Neuronal stem cell (in vitro differentiated cells): ENCODE data around the gene ZPR1. TPM values are rescaled to one million over a fixed set of nuclear protein-coding genes. Genes with fewer than 3 reads are reported as not detected.

Experiments used
- DNase-seq: peaks from one replicate; pipeline ENCODE4 v3.0.0-alpha.2; 2013; ENCODE audit warnings: low spot score
- H2AFZ ChIP-seq: one replicate; pipeline ENCODE4 v1.6.1; 2013; ENCODE audit warnings: mild to moderate bottlenecking, low read length, inconsistent platforms
- H2AK5ac ChIP-seq: 2 replicates; pipeline ENCODE4 v1.6.1; 2013; ENCODE audit warnings: low read depth, mild to moderate bottlenecking, inconsistent platforms, low read length, moderate library complexity, mixed read lengths
- H2BK120ac ChIP-seq: 2 replicates; pipeline ENCODE4 v1.6.1; 2013; ENCODE audit warnings: low read depth, mild to moderate bottlenecking, inconsistent platforms, low read length, moderate library complexity, mixed read lengths
- H2BK12ac ChIP-seq: one replicate; pipeline ENCODE4 v1.6.1; 2013; ENCODE audit warnings: low read length, inconsistent platforms
- H2BK15ac ChIP-seq: 2 replicates; pipeline ENCODE4 v1.6.1; 2013; ENCODE audit warnings: mild to moderate bottlenecking, low read length, inconsistent platforms, mixed read lengths
- H2BK5ac ChIP-seq: one replicate; pipeline ENCODE4 v1.6.1; 2013; ENCODE audit warnings: inconsistent platforms, mild to moderate bottlenecking, low read length, moderate library complexity
- H3K14ac ChIP-seq: one replicate; pipeline ENCODE4 v1.6.1; 2013; ENCODE audit warnings: low read length, inconsistent platforms
- H3K18ac ChIP-seq: 2 replicates; pipeline ENCODE4 v1.6.1; 2013; ENCODE audit warnings: low read length, inconsistent platforms
- H3K23ac ChIP-seq: 2 replicates; pipeline ENCODE4 v1.6.1; 2013; ENCODE audit warnings: low read depth, mild to moderate bottlenecking, mixed read lengths, low read length, inconsistent platforms; ENCODE audit not compliant: poor library complexity
- H3K27ac ChIP-seq: replicated peaks from 3 replicates; pipeline ENCODE4 v1.5.1; 2013; ENCODE audit warnings: low read length, inconsistent platforms
- H3K27me3 ChIP-seq, 3 experiments: 2 replicates each; pipeline ENCODE4 v1.6.1; 2013; ENCODE audit warnings: low read length in 3 of 3, mild to moderate bottlenecking in 2 of 3, inconsistent platforms in 1 of 3, low read depth in 1 of 3, mixed read lengths in 1 of 3, moderate library complexity in 1 of 3; ENCODE audit not compliant: control insufficient read depth in 3 of 3, insufficient read depth in 3 of 3
- H3K36me3 ChIP-seq, 2 donors: replicated peaks in 1 of 2; 2 replicates each; pipeline ENCODE4 v1.6.1; 2013; ENCODE audit warnings: low read length in 2 of 2; ENCODE audit not compliant: control insufficient read depth in 2 of 2, insufficient read depth in 2 of 2
- H3K4ac ChIP-seq: 2 replicates; pipeline ENCODE4 v1.6.1; 2013; ENCODE audit warnings: inconsistent platforms, mild to moderate bottlenecking, low read length, moderate library complexity
- H3K4me1 ChIP-seq, 2 donors: 1 replicate in 1 of 2; 2 replicates in 1 of 2; pipeline ENCODE4 v1.6.1; 2013; ENCODE audit warnings: low read length in 2 of 2, low read depth in 1 of 2; ENCODE audit not compliant: control insufficient read depth in 2 of 2, insufficient read depth in 1 of 2
- H3K4me2 ChIP-seq: one replicate; pipeline ENCODE4 v1.6.1; 2013; ENCODE audit warnings: mild to moderate bottlenecking, low read length, inconsistent platforms; ENCODE audit not compliant: insufficient read depth, poor library complexity, severe bottlenecking
- H3K4me3 ChIP-seq, 2 donors: 2 replicates each; pipeline ENCODE4 v1.5.1; 2013; ENCODE audit warnings: low read length in 2 of 2, mild to moderate bottlenecking in 2 of 2, inconsistent platforms in 1 of 2, moderate library complexity in 1 of 2
- H3K79me1 ChIP-seq: one replicate; pipeline ENCODE4 v1.6.1; 2013; ENCODE audit warnings: low read depth, mild to moderate bottlenecking, inconsistent platforms, low read length, moderate library complexity
- H3K9ac ChIP-seq: one replicate; pipeline ENCODE4 v1.6.1; 2013; ENCODE audit warnings: mild to moderate bottlenecking, low read depth, low read length, inconsistent platforms; ENCODE audit not compliant: poor library complexity
- H3K9me3 ChIP-seq, 2 donors: replicated peaks in 1 of 2; 2 replicates each; pipeline versions ENCODE3 to v1.6.1; 2013; ENCODE audit warnings: low read length in 2 of 2, mild to moderate bottlenecking in 2 of 2, inconsistent platforms in 1 of 2, low read depth in 1 of 2, mixed read lengths in 1 of 2, moderate library complexity in 1 of 2; ENCODE audit not compliant: control insufficient read depth in 2 of 2, insufficient read depth in 1 of 2
- H4K8ac ChIP-seq: one replicate; pipeline ENCODE4 v1.6.1; 2013; ENCODE audit warnings: low read depth, mild to moderate bottlenecking, inconsistent platforms, low read length, moderate library complexity
- H4K91ac ChIP-seq: one replicate; pipeline ENCODE4 v1.6.1; 2013; ENCODE audit warnings: low read length, low read depth, mild to moderate bottlenecking, inconsistent platforms; ENCODE audit not compliant: poor library complexity
- WGBS, 2 donors: extraction: QIAGEN DNeasy Blood & Tissue Kit; methylation state at CpG; one replicate each; pipeline ENCODE4 v1.1.7; 2013; ENCODE audit warnings: missing lambda C conversion rate in 2 of 2, mixed read lengths in 1 of 2; ENCODE audit not compliant: insufficient read length in 2 of 2, insufficient replicate concordance in 1 of 2; ENCODE audit errors: extremely low coverage in 2 of 2; 5-methylcytosine and 5-hydroxymethylcytosine counted together
- polyA plus RNA-seq, 2 experiments: library from polyadenylated mRNA; stranded (reverse); fragments of 200-250 nt; gene quantifications; one replicate each; pipeline ENCODE4 v1.2.3, GENCODE V29; 2013

ZPR1 gene, protein sequence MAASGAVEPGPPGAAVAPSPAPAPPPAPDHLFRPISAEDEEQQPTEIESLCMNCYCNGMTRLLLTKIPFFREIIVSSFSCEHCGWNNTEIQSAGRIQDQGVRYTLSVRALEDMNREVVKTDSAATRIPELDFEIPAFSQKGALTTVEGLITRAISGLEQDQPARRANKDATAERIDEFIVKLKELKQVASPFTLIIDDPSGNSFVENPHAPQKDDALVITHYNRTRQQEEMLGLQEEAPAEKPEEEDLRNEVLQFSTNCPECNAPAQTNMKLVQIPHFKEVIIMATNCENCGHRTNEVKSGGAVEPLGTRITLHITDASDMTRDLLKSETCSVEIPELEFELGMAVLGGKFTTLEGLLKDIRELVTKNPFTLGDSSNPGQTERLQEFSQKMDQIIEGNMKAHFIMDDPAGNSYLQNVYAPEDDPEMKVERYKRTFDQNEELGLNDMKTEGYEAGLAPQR
- 20.9 TPM for polyA plus RNA-seq (2013, experiment 1 of 2)
- polyA plus RNA-seq (2013, experiment 2 of 2), result 21.9 TPM

DNA sequence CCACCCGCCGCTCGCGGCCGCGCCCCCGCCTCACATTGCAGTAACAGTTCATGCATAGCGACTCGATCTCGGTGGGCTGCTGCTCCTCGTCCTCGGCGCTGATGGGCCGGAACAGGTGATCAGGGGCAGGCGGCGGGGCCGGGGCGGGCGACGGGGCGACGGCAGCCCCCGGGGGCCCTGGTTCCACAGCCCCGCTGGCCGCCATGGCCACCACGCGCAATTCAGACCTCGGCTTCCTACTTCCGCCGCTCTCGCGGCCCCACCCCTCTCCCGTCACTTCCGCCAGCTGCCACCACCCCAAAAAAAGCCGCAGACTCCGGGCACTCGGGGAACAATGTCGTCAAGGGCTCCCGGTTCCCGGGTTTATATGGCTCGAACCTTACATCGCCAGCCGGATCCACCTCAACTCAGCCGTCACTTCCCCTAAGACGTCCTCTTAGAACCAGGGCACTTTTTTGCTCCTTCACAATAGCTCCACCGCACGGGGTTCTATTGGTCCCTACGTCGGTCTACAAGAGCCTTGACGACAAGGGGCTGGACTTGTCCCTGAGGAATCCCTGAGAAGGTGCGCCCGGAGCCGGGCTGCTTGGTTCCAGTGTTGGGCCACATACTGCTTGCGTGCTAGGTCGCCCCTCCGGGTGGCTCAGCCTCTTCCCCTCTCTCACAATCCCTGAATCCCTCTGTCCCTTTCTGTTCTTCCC is at the start of gene ZPR1:
Gene ZPR1, minus strand, starts transcription at position 238 of the 701 bp plus-strand sequence. Its CDS starts 33 bp downstream, at position 205.
- H3K4me1 ChIP-seq, result peaks cover 8 to 17% of the 10 kb centered on the region in 2 donors
- H2BK15ac ChIP-seq, result no peak within 1 kb of the TSS
- peak within 1 kb of the TSS; percentile 86 for H2AFZ ChIP-seq
- H3K9ac ChIP-seq, result peak within 1 kb of the TSS; percentile 85
- DNase-seq, result peak; percentile 51
- peak within 1 kb of the TSS; percentile 57 for H2AK5ac ChIP-seq
- no peak within 1 kb of the TSS for H3K4ac ChIP-seq
- peak within 1 kb of the TSS; percentile 92 for H3K4me2 ChIP-seq
- H3K4me3 ChIP-seq, result peak within 1 kb of the TSS; percentile 58 to 90
- no peak within 1 kb of the TSS for H4K91ac ChIP-seq
- H3K14ac ChIP-seq, result no peak within 1 kb of the TSS
- H2BK5ac ChIP-seq, result peak within 1 kb of the TSS; percentile 4
- WGBS, 2 donors, result no CpG with 5 or more reads among the region's 56 CpGs
- H3K27ac ChIP-seq, result no peak within 1 kb of the TSS
- no peak within 1 kb of the TSS for H3K23ac ChIP-seq
- no peaks in the 10 kb centered on the region for H3K9me3 ChIP-seq
- no peak within 1 kb of the TSS for H2BK12ac ChIP-seq
- peaks cover 25 to 42% of the 10 kb centered on the region in 2 donors for H3K36me3 ChIP-seq
- no peak within 1 kb of the TSS for H2BK120ac ChIP-seq
- H3K27me3 ChIP-seq, result peaks cover 0 to 12% (median 3%) of the 10 kb centered on the region in 3 experiments
- H4K8ac ChIP-seq, result no peak within 1 kb of the TSS
- no peaks in the 10 kb centered on the region for H3K79me1 ChIP-seq
- H3K18ac ChIP-seq, result peak within 1 kb of the TSS; percentile 60

DNA sequence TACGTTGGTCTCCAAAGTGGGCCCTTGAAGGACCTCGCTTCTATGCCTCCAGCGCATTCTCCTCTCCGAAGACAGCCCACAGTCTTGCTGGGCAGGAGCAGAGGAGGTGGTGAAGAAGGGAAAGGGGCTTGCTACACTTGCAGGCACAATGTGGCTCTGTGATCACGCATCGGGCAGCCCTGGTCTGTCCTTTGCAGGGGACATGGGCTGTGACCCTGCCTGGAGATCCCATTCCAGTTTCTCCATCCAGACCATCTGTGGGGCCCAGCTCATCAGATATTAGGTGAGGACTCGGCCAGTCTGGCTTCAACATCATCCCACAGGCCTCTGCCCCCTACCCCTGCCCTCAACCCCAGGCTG is 48.8 kb upstream of the ZPR1 start:
- Histone ChIP-seq H3K14ac (no peak overlapping the region), H3K36me3 (no peaks in the 10 kb centered on the region), H3K4me3 (no peak overlapping the region), H3K18ac (peak overlapping the region; percentile 49), H2BK120ac (peak overlapping the region; percentile 13), H2BK12ac (peak overlapping the region; percentile 24), H3K4me2 (no peak overlapping the region), H3K27me3 (peaks cover 0 to 10% (median 0%) of the 10 kb centered on the region in 3 experiments), H3K79me1 (no peaks in the 10 kb centered on the region), H3K9ac (peak overlapping the region; percentile 36), H3K23ac (no peak overlapping the region), H2BK15ac (peak overlapping the region; percentile 41), H2AFZ (peak overlapping the region; percentile 94), H3K9me3 (no peaks in the 10 kb centered on the region), H2BK5ac (no peak overlapping the region), H3K27ac (no peak overlapping the region), H3K4ac (no peak overlapping the region), H4K8ac (no peak overlapping the region), H3K4me1 (peaks cover 9 to 19% of the 10 kb centered on the region in 2 donors), H4K91ac (no peak overlapping the region), H2AK5ac (peak overlapping the region; percentile 93)
- no CpG with 5 or more reads among the region's 7 CpGs for WGBS, 2 donors
- DNase-seq, result no peak

DNA sequence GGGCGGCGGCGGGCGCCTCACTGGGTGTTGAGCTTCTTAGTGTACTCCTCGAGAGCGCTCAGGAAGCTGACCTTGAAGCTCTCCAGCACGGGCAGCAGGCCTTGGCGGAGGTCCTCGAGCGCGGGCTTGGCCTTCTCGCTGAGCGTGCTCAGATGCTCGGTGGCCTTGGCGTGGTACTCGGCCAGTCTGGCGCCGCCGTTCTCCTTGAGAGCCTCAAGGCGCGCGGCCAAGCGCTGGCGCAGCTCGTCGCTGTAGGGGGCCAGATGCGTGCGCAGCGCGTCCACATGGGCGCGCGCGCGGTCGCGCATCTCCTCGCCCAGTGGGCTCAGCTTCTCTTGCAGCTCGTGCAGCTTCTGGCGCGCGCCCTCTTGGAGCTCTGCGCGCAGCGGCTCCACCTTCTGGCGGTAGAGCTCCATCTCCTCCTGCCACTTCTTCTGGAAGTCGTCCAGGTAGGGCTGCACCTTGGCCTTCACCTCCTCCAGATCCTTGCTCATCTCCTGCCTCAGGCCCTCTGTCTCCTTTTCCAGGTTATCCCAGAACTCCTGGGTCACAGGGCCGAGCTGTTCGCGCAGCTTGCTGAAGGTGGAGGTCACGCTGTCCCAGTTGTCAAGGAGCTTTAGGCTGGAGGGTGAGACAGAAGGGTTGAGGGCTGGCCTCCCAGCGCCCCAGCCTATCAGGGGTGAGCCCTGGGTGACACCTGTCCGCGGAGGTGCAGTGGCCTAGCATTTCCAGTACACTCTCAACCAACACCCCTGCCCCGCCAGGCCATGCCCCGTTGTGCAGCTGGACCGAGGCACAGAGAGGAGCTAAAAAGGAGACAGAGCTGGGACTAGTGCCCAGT is 48.2 kb upstream of the ZPR1 start:
- WGBS, 2 donors, result no CpG with 5 or more reads among the region's 57 CpGs
- no peak overlapping the region for H3K4ac ChIP-seq
- H3K9me3 ChIP-seq, result no peaks in the 10 kb centered on the region
- no peaks in the 10 kb centered on the region for H3K36me3 ChIP-seq
- peak overlapping the region; percentile 24 for H2BK12ac ChIP-seq
- H2BK5ac ChIP-seq, result no peak overlapping the region
- H3K18ac ChIP-seq, result peak overlapping the region; percentile 94
- DNase-seq, result peak; percentile 76
- peaks cover 9 to 19% of the 10 kb centered on the region in 2 donors for H3K4me1 ChIP-seq
- H2BK15ac ChIP-seq, result peak overlapping the region; percentile 80
- peak overlapping the region; percentile 94 for H2AFZ ChIP-seq
- no peak overlapping the region for H4K8ac ChIP-seq
- no peak overlapping the region for H4K91ac ChIP-seq
- H3K4me2 ChIP-seq, result peak overlapping the region; percentile 82
- H3K27me3 ChIP-seq, result peaks cover 0 to 10% (median 0%) of the 10 kb centered on the region in 3 experiments
- peak overlapping the region; percentile 97 for H3K23ac ChIP-seq
- H3K27ac ChIP-seq, result no peak overlapping the region
- no peaks in the 10 kb centered on the region for H3K79me1 ChIP-seq
- H3K4me3 ChIP-seq, result peak overlapping the region; percentile 22 to 77
- peak overlapping the region; percentile 52 for H2BK120ac ChIP-seq
- H2AK5ac ChIP-seq, result peak overlapping the region; percentile 97
- H3K14ac ChIP-seq, result no peak overlapping the region
- peak overlapping the region; percentile 88 for H3K9ac ChIP-seq
